ENCODE data around the gene COL27A1.

GRCh38 chr9:114130624-114131277, 24.6 kb upstream of the COL27A1 start:
- no peak for TF ChIP-seq ZNF70 (CRISPR knock-in tag; IDR thresholded peaks at IDR 0.05)
- TF ChIP-seq ZC3H10 (CRISPR knock-in tag; IDR thresholded peaks at IDR 0.05), result no peak
- no peak for TF ChIP-seq ZNF565 (CRISPR knock-in tag; conservative IDR thresholded peaks at IDR 0.05; ENCODE audit: low read depth)
- TF ChIP-seq, protein P1, sequence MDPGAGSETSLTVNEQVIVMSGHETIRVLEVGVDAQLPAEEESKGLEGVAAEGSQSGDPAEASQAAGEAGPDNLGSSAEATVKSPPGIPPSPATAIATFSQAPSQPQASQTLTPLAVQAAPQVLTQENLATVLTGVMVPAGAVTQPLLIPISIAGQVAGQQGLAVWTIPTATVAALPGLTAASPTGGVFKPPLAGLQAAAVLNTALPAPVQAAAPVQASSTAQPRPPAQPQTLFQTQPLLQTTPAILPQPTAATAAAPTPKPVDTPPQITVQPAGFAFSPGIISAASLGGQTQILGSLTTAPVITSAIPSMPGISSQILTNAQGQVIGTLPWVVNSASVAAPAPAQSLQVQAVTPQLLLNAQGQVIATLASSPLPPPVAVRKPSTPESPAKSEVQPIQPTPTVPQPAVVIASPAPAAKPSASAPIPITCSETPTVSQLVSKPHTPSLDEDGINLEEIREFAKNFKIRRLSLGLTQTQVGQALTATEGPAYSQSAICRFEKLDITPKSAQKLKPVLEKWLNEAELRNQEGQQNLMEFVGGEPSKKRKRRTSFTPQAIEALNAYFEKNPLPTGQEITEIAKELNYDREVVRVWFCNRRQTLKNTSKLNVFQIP (CRISPR knock-in tag; IDR thresholded peaks at IDR 0.05; ENCODE audit: borderline replicate concordance, low read depth), result no peak
- no peak for TF ChIP-seq CSDC2 (CRISPR knock-in tag; IDR thresholded peaks at IDR 0.05)
- TF ChIP-seq, protein P2, sequence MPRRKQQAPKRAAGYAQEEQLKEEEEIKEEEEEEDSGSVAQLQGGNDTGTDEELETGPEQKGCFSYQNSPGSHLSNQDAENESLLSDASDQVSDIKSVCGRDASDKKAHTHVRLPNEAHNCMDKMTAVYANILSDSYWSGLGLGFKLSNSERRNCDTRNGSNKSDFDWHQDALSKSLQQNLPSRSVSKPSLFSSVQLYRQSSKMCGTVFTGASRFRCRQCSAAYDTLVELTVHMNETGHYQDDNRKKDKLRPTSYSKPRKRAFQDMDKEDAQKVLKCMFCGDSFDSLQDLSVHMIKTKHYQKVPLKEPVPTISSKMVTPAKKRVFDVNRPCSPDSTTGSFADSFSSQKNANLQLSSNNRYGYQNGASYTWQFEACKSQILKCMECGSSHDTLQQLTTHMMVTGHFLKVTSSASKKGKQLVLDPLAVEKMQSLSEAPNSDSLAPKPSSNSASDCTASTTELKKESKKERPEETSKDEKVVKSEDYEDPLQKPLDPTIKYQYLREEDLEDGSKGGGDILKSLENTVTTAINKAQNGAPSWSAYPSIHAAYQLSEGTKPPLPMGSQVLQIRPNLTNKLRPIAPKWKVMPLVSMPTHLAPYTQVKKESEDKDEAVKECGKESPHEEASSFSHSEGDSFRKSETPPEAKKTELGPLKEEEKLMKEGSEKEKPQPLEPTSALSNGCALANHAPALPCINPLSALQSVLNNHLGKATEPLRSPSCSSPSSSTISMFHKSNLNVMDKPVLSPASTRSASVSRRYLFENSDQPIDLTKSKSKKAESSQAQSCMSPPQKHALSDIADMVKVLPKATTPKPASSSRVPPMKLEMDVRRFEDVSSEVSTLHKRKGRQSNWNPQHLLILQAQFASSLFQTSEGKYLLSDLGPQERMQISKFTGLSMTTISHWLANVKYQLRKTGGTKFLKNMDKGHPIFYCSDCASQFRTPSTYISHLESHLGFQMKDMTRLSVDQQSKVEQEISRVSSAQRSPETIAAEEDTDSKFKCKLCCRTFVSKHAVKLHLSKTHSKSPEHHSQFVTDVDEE (CRISPR knock-in tag; IDR thresholded peaks at IDR 0.05), result no peak
